MCF 10A (cell line): ENCODE measurements around the gene POTEM. TPM values are rescaled to one million over a fixed set of nuclear protein-coding genes. Genes with fewer than 3 reads are reported as not detected.
"Not testable (repeated sequence)": the region's sequence is repeated elsewhere in the genome, so short reads cannot be mapped to it uniquely, and the experiment has no call there.

Source experiments
- Bru-seq: library from RNA; stranded (reverse); fragments of 400-500 nt; gene quantifications from one replicate; lab custom pipeline; 2021; lab: Mats Ljungman, UMichigan
- BruChase-seq, 2 experiments: library from RNA; stranded (reverse); fragments of 400-500 nt; gene quantifications; one replicate each; lab custom pipeline; 2021; lab: Mats Ljungman, UMichigan
- BruUV-seq: library from RNA; stranded (reverse); fragments of 400-500 nt; replicated peaks from 2 replicates; lab custom pipeline; 2021; lab: Mats Ljungman, UMichigan
- CTCF ChIA-PET: fragments of 300-600 bp; sonication (Branson Sonifier 250); formaldehyde crosslinking; extraction: SDS; loops from one replicate; lab custom pipeline; 2021; ENCODE audit warnings: antibody characterized with exemption, inconsistent platforms; lab: Yijun Ruan, JAX
- POLR2A ChIA-PET: fragments of 300-600, 350-650 bp; sonication (Branson Sonifier 250); formaldehyde crosslinking; extraction: SDS; loops from one replicate; lab custom pipeline; 2020; ENCODE audit warnings: antibody characterized with exemption, inconsistent platforms; lab: Yijun Ruan, JAX
- DNase-seq: peaks from one replicate; pipeline ENCODE4 v3.0.0-alpha.2; 2018; ENCODE audit not compliant: unreplicated experiment
- H3K27ac Mint-ChIP-seq: one replicate; pipeline ENCODE4 v1.8.0; 2022; ENCODE audit warnings: mild to moderate bottlenecking, low read depth, mixed read lengths; ENCODE audit not compliant: unreplicated experiment
- H3K27me3 Mint-ChIP-seq: one replicate; pipeline ENCODE4 v1.8.0; 2022; ENCODE audit warnings: mixed read lengths; ENCODE audit not compliant: insufficient read depth, unreplicated experiment
- H3K36me3 Mint-ChIP-seq: one replicate; pipeline ENCODE4 v1.8.0; 2022; ENCODE audit warnings: mild to moderate bottlenecking, moderate library complexity, mixed read lengths; ENCODE audit not compliant: insufficient read depth, unreplicated experiment
- H3K4me1 Mint-ChIP-seq: one replicate; pipeline ENCODE4 v1.8.0; 2022; ENCODE audit warnings: mixed read lengths; ENCODE audit not compliant: insufficient read depth, unreplicated experiment
- H3K4me3 Mint-ChIP-seq: one replicate; pipeline ENCODE4 v1.8.0; 2022; ENCODE audit warnings: mild to moderate bottlenecking, moderate library complexity, mixed read lengths; ENCODE audit not compliant: unreplicated experiment
- H3K9me3 Mint-ChIP-seq: one replicate; pipeline ENCODE4 v1.8.0; 2022; ENCODE audit warnings: mixed read lengths; ENCODE audit not compliant: unreplicated experiment
- intact Hi-C: fragments of 100-400 bp; cut with micrococcal nuclease; formaldehyde crosslinking; loops from 2 replicates; pipeline ENCODE4 v1.14.1; 2022
- long read RNA-seq: library from polyadenylated mRNA; stranded (forward); transcript quantifications from one replicate; pipeline ENCODE4 v2.0.0, GENCODE V29; 2022
- total RNA-seq: library from RNA; stranded (reverse); gene quantifications from 2 replicates; pipeline ENCODE4 v1.2.3, GENCODE V29; 2022

The POTEM gene
- not detected in 2 replicates for total RNA-seq
- Bru-seq, nascent RNA, result not detected
- not detected for BruChase-seq, experiment 1, labeled RNA remaining after a 6-hour chase
- BruChase-seq, experiment 2, labeled RNA remaining after a 2-hour chase, result not detected
- long read RNA-seq, result 0 reads

DNA sequence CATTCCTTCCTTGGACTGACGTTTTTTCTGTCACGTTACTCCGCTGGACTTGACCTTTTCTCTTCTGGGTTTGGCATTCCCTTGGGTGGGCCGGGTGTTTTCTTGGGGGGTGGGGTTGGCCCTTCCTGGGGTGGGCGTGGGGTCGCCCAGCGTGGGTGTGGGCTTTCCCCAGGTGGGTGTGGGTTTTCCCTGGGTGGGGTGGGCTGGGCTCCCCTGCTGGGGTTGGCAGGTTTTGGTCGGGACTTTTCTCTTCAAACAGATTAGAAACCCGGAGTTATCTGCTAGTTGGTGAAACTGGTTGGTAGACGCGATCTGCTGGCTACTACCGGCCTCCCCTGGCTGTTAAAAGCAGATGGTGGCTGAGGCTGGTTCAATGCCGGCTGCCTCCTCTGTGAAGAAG, at the start of gene POTEM:
Gene POTEM (plus strand): TSS at position 301 of the 400 bp plus-strand sequence. CDS start 52 bp downstream, at position 353.
- CTCF ChIA-PET, H3K27me3 Mint-ChIP-seq, intact Hi-C loops, DNase-seq, POLR2A ChIA-PET, H3K4me3 Mint-ChIP-seq, H3K9me3 Mint-ChIP-seq, H3K27ac Mint-ChIP-seq, BruUV-seq, H3K36me3 Mint-ChIP-seq, H3K4me1 Mint-ChIP-seq: not testable (repeated sequence)

GRCh38 chr14:18918345-18918744, 48.9 kb upstream of the POTEM start:
- DNase-seq, H3K9me3 Mint-ChIP-seq, CTCF ChIA-PET, POLR2A ChIA-PET, H3K36me3 Mint-ChIP-seq, H3K27ac Mint-ChIP-seq, H3K27me3 Mint-ChIP-seq, BruUV-seq, intact Hi-C loops, H3K4me1 Mint-ChIP-seq, H3K4me3 Mint-ChIP-seq: not testable (repeated sequence)

DNA sequence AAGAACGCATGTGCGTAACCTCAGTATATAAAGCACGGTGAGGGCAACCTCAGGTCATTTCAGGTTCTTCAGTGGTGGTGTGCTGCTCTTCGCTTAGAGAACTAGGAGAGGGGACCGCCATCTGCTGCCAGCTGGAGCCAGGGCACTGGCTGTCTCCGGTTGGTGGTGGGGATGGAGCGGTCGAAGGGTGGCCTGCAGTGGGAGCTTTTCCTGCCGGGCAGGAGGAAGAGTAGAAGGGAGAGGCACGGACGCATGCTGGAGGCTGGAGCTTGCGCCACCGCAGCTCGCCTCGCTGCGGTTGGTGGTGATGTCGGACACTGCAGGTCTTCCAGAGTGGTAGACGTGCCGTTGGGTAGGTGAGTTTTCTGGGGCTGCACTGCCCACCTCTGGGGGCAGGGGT, 47.2 kb upstream of the POTEM start:
- CTCF ChIA-PET, H3K9me3 Mint-ChIP-seq, intact Hi-C loops, H3K4me1 Mint-ChIP-seq, H3K36me3 Mint-ChIP-seq, BruUV-seq, H3K4me3 Mint-ChIP-seq, POLR2A ChIA-PET, DNase-seq, H3K27ac Mint-ChIP-seq, H3K27me3 Mint-ChIP-seq: not testable (repeated sequence)

DNA sequence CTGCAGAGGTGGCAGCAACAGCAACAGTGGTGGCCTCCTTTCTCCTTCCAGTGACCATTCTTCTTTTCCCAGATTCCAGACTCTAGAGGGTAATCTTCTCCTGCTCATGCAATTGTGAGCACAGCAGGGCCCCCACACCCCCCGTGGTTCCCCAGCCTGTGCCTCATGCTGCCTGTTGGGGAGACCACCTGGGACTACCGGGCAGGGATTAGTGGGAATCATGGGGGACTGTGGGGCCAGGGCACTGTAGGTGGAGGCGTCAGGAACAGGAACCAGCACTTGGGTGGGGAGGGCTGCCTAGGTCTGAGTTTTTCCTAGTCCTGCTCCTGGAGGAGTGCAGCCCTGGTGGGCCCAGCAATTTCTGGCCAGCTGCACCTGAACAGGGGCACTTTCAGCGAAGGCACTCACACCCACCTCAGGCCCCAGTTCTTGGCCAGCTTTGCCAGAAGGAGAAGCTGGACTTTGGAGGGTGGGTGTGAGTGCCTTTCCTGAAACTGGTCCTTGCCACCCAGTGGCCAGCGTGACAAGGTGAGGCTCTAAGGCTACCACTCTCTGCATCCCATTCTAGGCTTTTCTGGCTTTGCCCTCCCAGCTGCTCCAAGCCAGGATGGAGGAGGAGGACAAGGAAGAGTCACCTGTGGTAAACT, 46.1 kb upstream of the POTEM start:
- H3K4me3 Mint-ChIP-seq, H3K27ac Mint-ChIP-seq, intact Hi-C loops, H3K27me3 Mint-ChIP-seq, BruUV-seq, H3K9me3 Mint-ChIP-seq, CTCF ChIA-PET, H3K36me3 Mint-ChIP-seq, H3K4me1 Mint-ChIP-seq, POLR2A ChIA-PET, DNase-seq: not testable (repeated sequence)

DNA sequence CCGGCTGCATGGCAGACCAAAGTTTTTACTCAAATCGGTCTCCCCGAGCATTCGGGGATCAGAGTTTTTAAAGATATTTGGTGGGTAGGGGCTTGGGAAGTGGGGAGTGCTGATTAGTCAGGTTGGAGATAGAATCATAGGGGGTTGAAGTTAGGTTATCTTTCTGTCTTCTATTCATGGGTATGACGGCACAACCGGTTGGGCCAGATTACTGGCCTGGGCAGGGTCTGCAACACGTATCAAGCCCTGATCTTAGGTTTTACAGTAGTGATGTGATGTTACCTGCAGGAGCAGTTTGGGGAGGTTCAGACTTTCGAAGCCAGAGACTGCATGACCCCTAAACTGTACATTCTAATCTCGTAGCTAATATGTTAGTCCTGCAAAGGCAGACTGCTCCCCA, 30.4 kb upstream of the POTEM start:
- H3K27ac Mint-ChIP-seq, POLR2A ChIA-PET, H3K4me1 Mint-ChIP-seq, intact Hi-C loops, H3K36me3 Mint-ChIP-seq, DNase-seq, H3K27me3 Mint-ChIP-seq, CTCF ChIA-PET, H3K9me3 Mint-ChIP-seq, BruUV-seq, H3K4me3 Mint-ChIP-seq: not testable (repeated sequence)

- intact Hi-C loops, DNase-seq, H3K4me1 Mint-ChIP-seq, H3K9me3 Mint-ChIP-seq, CTCF ChIA-PET, BruUV-seq, POLR2A ChIA-PET, H3K27me3 Mint-ChIP-seq, H3K4me3 Mint-ChIP-seq, H3K27ac Mint-ChIP-seq, H3K36me3 Mint-ChIP-seq: not testable (repeated sequence)
These were observed 28.5 kb upstream of the POTEM start for GRCh38 chr14:18938733-18939132.

GRCh38 chr14:18949939-18950338, 17.3 kb upstream of the POTEM start:
- not testable (repeated sequence) for H3K27me3 Mint-ChIP-seq

GRCh38 chr14:18953085-18953484, 14.1 kb upstream of the POTEM start:
- POLR2A ChIA-PET, H3K27ac Mint-ChIP-seq, DNase-seq, H3K4me1 Mint-ChIP-seq, BruUV-seq, H3K4me3 Mint-ChIP-seq, intact Hi-C loops, H3K27me3 Mint-ChIP-seq, H3K9me3 Mint-ChIP-seq, H3K36me3 Mint-ChIP-seq: not testable (repeated sequence)
- CTCF ChIA-PET, result interaction anchor here (0.6 kb wide), 1 partner anchor 860 kb away, joined by 4 read pairs; no protein-coding TSS in a partner anchor

More at GRCh38 chr14:18949939-18950338, 17.3 kb upstream of the POTEM start:
- CTCF ChIA-PET, H3K4me3 Mint-ChIP-seq, H3K4me1 Mint-ChIP-seq, H3K36me3 Mint-ChIP-seq, BruUV-seq, H3K9me3 Mint-ChIP-seq, DNase-seq, intact Hi-C loops, POLR2A ChIA-PET, H3K27ac Mint-ChIP-seq: not testable (repeated sequence)

- POLR2A ChIA-PET, H3K36me3 Mint-ChIP-seq, H3K4me3 Mint-ChIP-seq, BruUV-seq, H3K27ac Mint-ChIP-seq, H3K27me3 Mint-ChIP-seq, H3K4me1 Mint-ChIP-seq, DNase-seq, H3K9me3 Mint-ChIP-seq, CTCF ChIA-PET, intact Hi-C loops: not testable (repeated sequence)
These were observed 11.4 kb upstream of the POTEM start for GRCh38 chr14:18955816-18956215.
